Parathyroid adenoma (tissue), 2 donors: ENCODE measurements around the gene CLDN15.

Experiments used
- H2AFZ ChIP-seq: fragments of 300-600 bp; sonication (generic); one replicate; pipeline ENCODE4 v1.7.0; 2017; ENCODE audit warnings: antibody characterized with exemption, mild to moderate bottlenecking
- H3K27ac ChIP-seq: fragments of 300-600 bp; sonication (generic); one replicate; pipeline ENCODE4 v1.7.0; 2017
- H3K27me3 ChIP-seq: fragments of 300-600 bp; sonication (generic); one replicate; pipeline ENCODE4 v1.7.0; 2017; ENCODE audit warnings: low read length; ENCODE audit not compliant: control insufficient read depth, insufficient read depth
- H3K36me3 ChIP-seq: fragments of 300-600 bp; sonication (generic); one replicate; pipeline ENCODE4 v1.7.0; 2017; ENCODE audit warnings: low read length; ENCODE audit not compliant: control insufficient read depth, insufficient read depth
- H3K4me1 ChIP-seq: fragments of 300-600 bp; sonication (generic); one replicate; pipeline ENCODE4 v1.7.0; 2017; ENCODE audit warnings: control low read depth
- H3K4me2 ChIP-seq: fragments of 300-600 bp; sonication (generic); one replicate; pipeline ENCODE4 v1.7.0; 2017; ENCODE audit warnings: low read length
- H3K4me3 ChIP-seq: fragments of 300-600 bp; sonication (generic); one replicate; pipeline ENCODE4 v1.7.0; 2017; ENCODE audit warnings: low read depth, low read length
- H3K79me2 ChIP-seq: fragments of 300-600 bp; sonication (generic); one replicate; pipeline ENCODE4 v1.7.0; 2017; ENCODE audit warnings: control low read depth
- H3K9ac ChIP-seq: fragments of 300-600 bp; sonication (generic); one replicate; pipeline ENCODE4 v1.7.0; 2017; ENCODE audit warnings: mild to moderate bottlenecking
- H3K9me3 ChIP-seq: fragments of 300-600 bp; sonication (generic); one replicate; pipeline ENCODE4 v1.7.0; 2017; ENCODE audit warnings: low read length; ENCODE audit not compliant: control insufficient read depth
- TF ChIP-seq, protein P1 (sequence below): fragments of 300-600 bp; sonication (generic); IDR thresholded peaks from one replicate; pipeline ENCODE4 v1.7.0; 2017; ENCODE audit warnings: antibody characterized with exemption, mild to moderate bottlenecking
- donor health status: primary hyperparathyroidism.

Gene CLDN15

DNA sequence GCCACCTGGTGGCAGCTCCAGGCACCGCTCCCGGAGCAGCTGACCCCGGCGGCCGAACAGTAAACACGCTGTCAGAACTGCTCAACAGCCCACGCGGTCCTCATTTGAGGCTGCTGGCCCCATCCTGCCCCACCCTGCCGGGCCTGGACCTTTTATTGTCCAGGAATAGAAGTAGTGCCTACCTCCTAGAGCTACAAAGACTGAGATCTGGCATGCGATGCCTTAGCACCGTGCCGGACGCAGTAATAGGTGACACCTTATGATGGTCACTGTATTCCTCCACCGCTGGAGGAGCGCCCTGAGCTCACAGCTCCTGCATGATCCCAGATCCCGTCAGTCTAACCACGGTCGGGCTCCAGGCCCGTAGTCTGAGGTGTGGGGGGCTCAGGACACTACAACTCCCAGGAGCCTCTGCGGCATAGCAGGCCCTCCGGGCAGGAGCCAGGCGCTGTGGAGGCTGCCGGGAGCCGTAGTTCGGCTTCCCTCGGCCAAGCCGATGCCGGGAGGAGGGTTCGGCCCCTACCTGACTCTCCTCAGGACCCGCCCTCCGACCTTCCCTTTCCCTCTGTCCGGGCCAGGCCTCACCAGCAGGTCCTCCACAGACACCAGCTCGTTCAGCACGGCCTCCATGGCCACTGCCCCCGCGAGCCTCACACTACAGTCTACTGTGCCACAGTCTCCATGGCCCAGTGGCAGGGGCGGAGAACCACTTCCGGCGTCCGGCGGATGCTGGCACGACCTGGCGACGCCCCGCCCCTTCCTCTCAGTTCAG, 7.0 kb upstream of the CLDN15 start, which contains the start of gene FIS1:
Gene FIS1, minus strand, starts transcription at position 707 of the 772 bp plus-strand sequence. Its CDS starts 77 bp downstream, at position 630.
- no peaks in the 10 kb centered on the region for H3K36me3 ChIP-seq

GRCh38 chr7:101243646-101244374, 6.2 kb upstream of the CLDN15 start:
- H3K4me3 ChIP-seq: peak overlapping the region; percentile 100
- no peaks in the 10 kb centered on the region for H3K9me3 ChIP-seq
- H3K79me2 ChIP-seq: peaks cover 42% of the 10 kb centered on the region
- peaks cover 11% of the 10 kb centered on the region for H3K4me1 ChIP-seq
- H3K27me3 ChIP-seq: no peaks in the 10 kb centered on the region
- H2AFZ ChIP-seq: peak overlapping the region; percentile 93
- H3K9ac ChIP-seq: no peak overlapping the region
- peak overlapping the region; percentile 96 for H3K27ac ChIP-seq
- H3K4me2 ChIP-seq: peak overlapping the region; percentile 100
- no peaks in the 10 kb centered on the region for H3K36me3 ChIP-seq
- TF ChIP-seq, protein P1, sequence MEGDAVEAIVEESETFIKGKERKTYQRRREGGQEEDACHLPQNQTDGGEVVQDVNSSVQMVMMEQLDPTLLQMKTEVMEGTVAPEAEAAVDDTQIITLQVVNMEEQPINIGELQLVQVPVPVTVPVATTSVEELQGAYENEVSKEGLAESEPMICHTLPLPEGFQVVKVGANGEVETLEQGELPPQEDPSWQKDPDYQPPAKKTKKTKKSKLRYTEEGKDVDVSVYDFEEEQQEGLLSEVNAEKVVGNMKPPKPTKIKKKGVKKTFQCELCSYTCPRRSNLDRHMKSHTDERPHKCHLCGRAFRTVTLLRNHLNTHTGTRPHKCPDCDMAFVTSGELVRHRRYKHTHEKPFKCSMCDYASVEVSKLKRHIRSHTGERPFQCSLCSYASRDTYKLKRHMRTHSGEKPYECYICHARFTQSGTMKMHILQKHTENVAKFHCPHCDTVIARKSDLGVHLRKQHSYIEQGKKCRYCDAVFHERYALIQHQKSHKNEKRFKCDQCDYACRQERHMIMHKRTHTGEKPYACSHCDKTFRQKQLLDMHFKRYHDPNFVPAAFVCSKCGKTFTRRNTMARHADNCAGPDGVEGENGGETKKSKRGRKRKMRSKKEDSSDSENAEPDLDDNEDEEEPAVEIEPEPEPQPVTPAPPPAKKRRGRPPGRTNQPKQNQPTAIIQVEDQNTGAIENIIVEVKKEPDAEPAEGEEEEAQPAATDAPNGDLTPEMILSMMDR: no peak

More for the DNA sequence above, 7.0 kb upstream of the CLDN15 start, which contains the start of gene FIS1:
- H3K27ac ChIP-seq: peak within 1 kb of the TSS; percentile 96
- TF ChIP-seq, protein P1: peak; percentile 97
- peaks cover 11% of the 10 kb centered on the region for H3K4me1 ChIP-seq
- H3K9ac ChIP-seq: peak within 1 kb of the TSS; percentile 63
- peak within 1 kb of the TSS; percentile 100 for H3K4me3 ChIP-seq
- no peaks in the 10 kb centered on the region for H3K27me3 ChIP-seq
- peak within 1 kb of the TSS; percentile 93 for H2AFZ ChIP-seq
- peaks cover 40% of the 10 kb centered on the region for H3K79me2 ChIP-seq
- peak within 1 kb of the TSS; percentile 100 for H3K4me2 ChIP-seq
- no peaks in the 10 kb centered on the region for H3K9me3 ChIP-seq

GRCh38 chr7:101241443-101242349, 4.1 kb upstream of the CLDN15 start:
- TF ChIP-seq, protein P1: no peak
- no peaks in the 10 kb centered on the region for H3K27me3 ChIP-seq
- H3K9ac ChIP-seq: no peak overlapping the region
- H3K4me2 ChIP-seq: no peak overlapping the region
- H3K9me3 ChIP-seq: no peaks in the 10 kb centered on the region
- H3K36me3 ChIP-seq: no peaks in the 10 kb centered on the region
- no peak overlapping the region for H3K4me3 ChIP-seq
- no peak overlapping the region for H2AFZ ChIP-seq
- H3K79me2 ChIP-seq: peaks cover 33% of the 10 kb centered on the region
- no peak overlapping the region for H3K27ac ChIP-seq
- peaks cover 11% of the 10 kb centered on the region for H3K4me1 ChIP-seq

- no peak overlapping the region for H3K27ac ChIP-seq
- no peak overlapping the region for H3K9ac ChIP-seq
- H3K79me2 ChIP-seq: peaks cover 33% of the 10 kb centered on the region
- no peaks in the 10 kb centered on the region for H3K27me3 ChIP-seq
- no peak overlapping the region for H3K4me2 ChIP-seq
- no peak overlapping the region for H2AFZ ChIP-seq
- H3K4me3 ChIP-seq: no peak overlapping the region
- no peaks in the 10 kb centered on the region for H3K36me3 ChIP-seq
- H3K9me3 ChIP-seq: no peaks in the 10 kb centered on the region
- H3K4me1 ChIP-seq: peaks cover 11% of the 10 kb centered on the region
- TF ChIP-seq, protein P1: no peak
Measured at GRCh38 chr7:101241015-101241363, 3.4 kb upstream of the CLDN15 start.
